Natural killer cell treated with Interleukin-12 subunit alpha and Interleukin-12 subunit beta and Interleukin-15 and Interleukin-18, amount 100 ng/mL, for 72 hours (primary cell): ENCODE data around the gene METTL6. TPM values are rescaled to one million over a fixed set of nuclear protein-coding genes. Genes with fewer than 3 reads are reported as not detected.
A peak's percentile ranks its signal among the peaks of the same experiment; 100 is the strongest.
"Not testable (repeated sequence)": the region's sequence is repeated elsewhere in the genome, so short reads cannot be mapped to it uniquely, and the experiment has no call there.

ENCODE experiments used
- ATAC-seq, 2 donors: fragments of 150-1000 bp; cut with Tn5 transposase in 1 of 2; sonication (Bioruptor Pico), chemical (Tn5 transposase) in 1 of 2; 2 replicates each; pipeline ENCODE4 v1.10.0; 2021
- DNase-seq: peaks from one replicate; pipeline ENCODE4 v3.0.0; 2022; ENCODE audit warnings: low spot score
- H3K27ac Mint-ChIP-seq, 2 donors: 1 replicate in 1 of 2; 2 replicates in 1 of 2; pipeline ENCODE4 v1.8.0; 2022; ENCODE audit warnings: mixed read lengths in 2 of 2, mild to moderate bottlenecking in 1 of 2, moderate library complexity in 1 of 2
- H3K27me3 Mint-ChIP-seq, 2 donors: 1 replicate in 1 of 2; 2 replicates in 1 of 2; pipeline ENCODE4 v1.8.0; 2022; ENCODE audit warnings: mixed read lengths in 2 of 2
- H3K36me3 Mint-ChIP-seq: one replicate; pipeline ENCODE4 v1.8.0; 2022; ENCODE audit warnings: mixed read lengths
- H3K4me1 Mint-ChIP-seq, 2 donors: 1 replicate in 1 of 2; 2 replicates in 1 of 2; pipeline ENCODE4 v1.8.0; 2022; ENCODE audit warnings: low read depth in 2 of 2, mixed read lengths in 2 of 2, mild to moderate bottlenecking in 1 of 2
- H3K4me3 Mint-ChIP-seq: one replicate; pipeline ENCODE4 v1.8.0; 2022; ENCODE audit warnings: mixed read lengths
- H3K9me3 Mint-ChIP-seq: 2 replicates; pipeline ENCODE4 v1.8.0; 2022; ENCODE audit warnings: mixed read lengths
- total RNA-seq, 2 donors: library from RNA; stranded (reverse); gene quantifications; one replicate each; pipeline ENCODE4 v1.2.3, GENCODE V29; 2022

The METTL6 gene
- total RNA-seq, 2 donors from 2014 or later = 17.6 to 22.8 TPM

DNA sequence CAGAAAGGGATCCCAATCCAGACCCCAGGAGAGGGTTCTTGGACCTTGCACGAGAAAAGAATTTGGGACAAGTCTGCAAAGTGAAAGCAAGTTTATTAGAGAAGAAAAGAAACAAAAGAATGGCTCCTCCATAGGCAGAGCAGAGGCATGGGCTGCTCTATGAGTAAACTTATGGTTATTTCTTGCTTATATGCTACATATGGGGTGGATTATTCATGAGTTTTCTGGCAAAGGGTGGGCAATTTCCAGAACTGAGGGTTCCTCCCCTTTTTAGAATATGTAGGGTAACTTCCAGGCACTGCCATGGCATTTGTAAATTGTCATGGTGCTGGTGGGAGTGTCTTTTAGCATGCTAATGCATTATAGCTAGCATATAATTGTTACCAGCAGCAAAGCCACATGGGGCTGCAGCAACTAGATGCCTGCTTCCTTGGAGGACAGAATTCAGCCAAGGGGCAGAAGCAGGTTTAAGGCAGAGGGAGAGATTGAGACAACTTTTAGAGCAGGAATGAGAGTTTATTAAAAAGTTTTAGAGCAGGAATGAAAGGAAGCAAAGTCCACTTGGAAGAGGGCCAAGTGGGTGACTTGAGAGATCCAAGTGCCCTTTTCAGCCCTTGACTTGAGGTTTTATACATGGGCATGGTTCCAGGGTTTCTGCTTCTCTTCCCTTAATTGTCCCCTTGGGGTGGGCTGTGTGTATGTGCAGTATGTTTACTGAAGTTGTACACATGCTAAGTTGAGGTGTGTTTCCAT, 41.3 kb downstream of the METTL6 start:
- H3K4me1 Mint-ChIP-seq = peaks cover 0 to 5% of the 10 kb centered on the region in 2 donors
- DNase-seq (no peak), ATAC-seq (no peak)
- no peak overlapping the region for H3K27ac Mint-ChIP-seq
- H3K4me3 Mint-ChIP-seq = no peak overlapping the region
- H3K36me3 Mint-ChIP-seq = no peaks in the 10 kb centered on the region
- no peaks in the 10 kb centered on the region for H3K9me3 Mint-ChIP-seq
- no peaks in the 10 kb centered on the region for H3K27me3 Mint-ChIP-seq

DNA sequence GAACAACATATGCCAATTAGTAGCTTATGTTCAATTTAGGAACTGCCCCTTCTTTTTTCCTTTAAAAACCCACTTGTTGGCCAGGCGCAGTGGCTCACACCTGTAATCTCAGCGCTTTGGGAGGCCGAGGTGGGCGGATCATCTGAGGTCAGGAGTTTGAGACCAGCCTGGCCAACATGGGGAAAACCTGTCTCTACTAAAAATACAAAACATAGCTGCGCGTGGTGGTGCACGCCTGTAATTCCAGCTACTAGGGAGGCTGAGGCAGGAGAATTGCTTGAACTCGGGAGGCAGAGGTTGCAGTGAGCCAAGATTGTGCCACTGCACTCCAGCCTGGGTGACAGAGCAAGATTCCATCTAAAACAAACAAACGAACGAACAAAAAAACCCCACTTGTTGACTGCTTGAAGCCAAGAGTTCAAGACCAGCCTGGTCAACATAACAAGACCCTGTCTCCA, 42.1 kb downstream of the METTL6 start:
- not testable (repeated sequence) for DNase-seq, H3K4me3 Mint-ChIP-seq, H3K36me3 Mint-ChIP-seq, ATAC-seq, H3K4me1 Mint-ChIP-seq, H3K27ac Mint-ChIP-seq, H3K27me3 Mint-ChIP-seq, H3K9me3 Mint-ChIP-seq

DNA sequence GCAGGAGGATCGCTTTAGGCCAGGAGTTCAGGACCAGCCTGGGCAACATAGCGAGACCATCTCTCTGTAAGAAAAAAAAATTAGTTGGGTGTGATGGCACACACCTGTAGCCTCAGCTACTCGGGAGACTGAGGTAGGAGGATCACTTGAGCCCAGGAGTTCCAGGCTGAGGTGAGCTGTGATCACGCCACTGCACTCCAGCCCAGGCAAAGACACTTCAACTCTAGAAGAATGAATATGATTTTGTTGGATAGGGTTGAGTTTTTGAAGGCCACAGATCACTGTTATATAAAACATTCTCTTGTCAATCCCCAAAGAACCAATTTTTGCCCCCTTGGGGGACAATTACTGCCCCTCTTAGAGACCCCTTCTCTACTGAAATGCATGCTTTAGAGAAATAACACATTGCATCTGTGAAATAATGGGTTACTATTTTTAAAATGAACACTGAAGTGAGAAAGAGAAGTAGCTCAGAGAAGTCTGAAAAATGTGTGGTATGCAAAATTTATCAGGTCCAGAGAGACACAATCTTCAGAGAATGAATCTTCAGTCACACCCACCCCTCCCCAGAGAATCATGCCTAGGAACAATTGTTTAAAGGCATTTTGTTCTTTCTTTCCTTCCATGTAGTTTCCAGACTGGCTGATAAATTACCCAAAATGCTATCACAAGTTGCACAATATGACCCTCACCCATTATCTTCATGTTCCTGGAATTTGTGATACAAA, 42.7 kb downstream of the METTL6 start:
- Mint-ChIP-seq H3K4me3 (no peak overlapping the region), H3K4me1 (peaks cover 0 to 5% of the 10 kb centered on the region in 2 donors), H3K27me3 (no peaks in the 10 kb centered on the region), H3K27ac (no peak overlapping the region), H3K36me3 (no peaks in the 10 kb centered on the region), H3K9me3 (no peaks in the 10 kb centered on the region)
- ATAC-seq (no peak), DNase-seq (no peak)

DNA sequence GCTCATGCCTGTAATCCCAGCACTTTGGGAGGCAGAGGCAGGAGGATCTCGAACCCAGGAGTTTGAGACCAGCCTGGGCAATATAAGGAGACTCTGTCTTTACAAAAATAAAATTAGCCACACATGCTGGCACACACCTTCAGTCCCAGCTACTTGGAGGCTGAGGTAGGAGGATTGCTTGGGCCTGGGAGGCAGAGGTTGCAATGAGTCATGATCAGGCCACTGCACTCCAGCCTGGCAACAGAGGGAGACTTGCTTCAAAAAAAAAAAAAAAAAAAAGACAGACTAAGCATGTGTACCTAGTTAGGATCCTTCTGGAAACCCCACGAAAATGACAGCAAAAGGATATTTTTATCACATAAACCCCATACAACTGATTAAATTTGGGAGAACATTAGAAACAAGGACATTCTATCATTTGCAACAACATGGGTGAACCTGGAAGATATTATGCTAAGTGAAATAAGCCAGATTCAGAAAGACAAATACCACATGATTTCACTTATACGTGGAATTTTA, 44.9 kb downstream of the METTL6 start:
- H3K9me3 Mint-ChIP-seq = no peaks in the 10 kb centered on the region
- no peaks in the 10 kb centered on the region for H3K36me3 Mint-ChIP-seq
- H3K4me3 Mint-ChIP-seq = no peak overlapping the region
- H3K27me3 Mint-ChIP-seq = no peaks in the 10 kb centered on the region
- no peak for ATAC-seq
- DNase-seq = no peak
- peak overlapping the region in 1 of 2 donors; percentile 36 for H3K27ac Mint-ChIP-seq
- peaks cover 10 to 12% of the 10 kb centered on the region in 2 donors for H3K4me1 Mint-ChIP-seq

DNA sequence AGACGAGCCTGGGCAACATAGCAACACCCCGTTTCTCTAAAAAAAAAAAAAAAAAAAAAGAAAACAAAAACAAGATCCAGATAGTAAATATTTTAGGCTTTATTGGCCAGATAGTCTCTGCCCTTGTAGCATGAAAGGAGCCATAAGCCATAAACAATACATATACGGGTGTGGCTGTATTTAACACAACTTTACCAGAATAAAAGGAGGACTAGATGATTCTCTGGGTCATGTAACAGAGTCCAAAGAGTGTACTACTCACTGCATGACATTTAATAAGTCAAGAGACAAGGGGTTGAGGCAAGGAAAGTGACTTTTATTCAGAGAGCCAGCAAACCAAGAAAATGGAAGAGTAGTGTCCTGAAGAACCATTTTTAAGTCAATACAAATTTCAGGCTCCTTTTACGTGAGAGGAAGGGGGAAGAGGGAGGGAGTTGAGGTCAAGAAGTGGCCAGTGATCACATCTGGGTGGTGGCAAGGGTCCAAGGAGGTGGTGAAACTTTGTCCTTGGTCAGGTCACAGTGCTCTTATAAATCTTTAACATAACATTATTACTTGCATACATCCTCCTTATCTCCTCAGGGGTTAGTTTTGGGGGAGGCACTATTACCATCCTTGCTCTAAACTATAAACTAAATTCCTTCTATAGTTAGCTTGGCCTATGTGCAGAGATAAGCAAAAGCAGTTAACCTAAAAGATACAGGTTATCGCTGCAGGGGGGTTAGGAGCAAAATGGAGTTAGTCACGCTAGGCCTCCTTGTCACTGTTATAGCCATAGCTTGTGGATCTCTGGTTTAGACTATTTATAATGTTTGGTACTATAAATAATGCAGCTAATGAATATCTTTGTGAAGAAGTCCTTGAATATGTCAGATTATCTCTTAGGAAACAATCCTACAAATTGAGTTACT, 46.1 kb downstream of the METTL6 start:
- DNase-seq (no peak), ATAC-seq (no peak)
- peaks cover 10 to 12% of the 10 kb centered on the region in 2 donors for H3K4me1 Mint-ChIP-seq
- no peaks in the 10 kb centered on the region for H3K9me3 Mint-ChIP-seq
- H3K27me3 Mint-ChIP-seq = no peaks in the 10 kb centered on the region
- no peak overlapping the region for H3K4me3 Mint-ChIP-seq
- peak overlapping the region in 1 of 2 donors; percentile 30 for H3K27ac Mint-ChIP-seq
- no peaks in the 10 kb centered on the region for H3K36me3 Mint-ChIP-seq

DNA sequence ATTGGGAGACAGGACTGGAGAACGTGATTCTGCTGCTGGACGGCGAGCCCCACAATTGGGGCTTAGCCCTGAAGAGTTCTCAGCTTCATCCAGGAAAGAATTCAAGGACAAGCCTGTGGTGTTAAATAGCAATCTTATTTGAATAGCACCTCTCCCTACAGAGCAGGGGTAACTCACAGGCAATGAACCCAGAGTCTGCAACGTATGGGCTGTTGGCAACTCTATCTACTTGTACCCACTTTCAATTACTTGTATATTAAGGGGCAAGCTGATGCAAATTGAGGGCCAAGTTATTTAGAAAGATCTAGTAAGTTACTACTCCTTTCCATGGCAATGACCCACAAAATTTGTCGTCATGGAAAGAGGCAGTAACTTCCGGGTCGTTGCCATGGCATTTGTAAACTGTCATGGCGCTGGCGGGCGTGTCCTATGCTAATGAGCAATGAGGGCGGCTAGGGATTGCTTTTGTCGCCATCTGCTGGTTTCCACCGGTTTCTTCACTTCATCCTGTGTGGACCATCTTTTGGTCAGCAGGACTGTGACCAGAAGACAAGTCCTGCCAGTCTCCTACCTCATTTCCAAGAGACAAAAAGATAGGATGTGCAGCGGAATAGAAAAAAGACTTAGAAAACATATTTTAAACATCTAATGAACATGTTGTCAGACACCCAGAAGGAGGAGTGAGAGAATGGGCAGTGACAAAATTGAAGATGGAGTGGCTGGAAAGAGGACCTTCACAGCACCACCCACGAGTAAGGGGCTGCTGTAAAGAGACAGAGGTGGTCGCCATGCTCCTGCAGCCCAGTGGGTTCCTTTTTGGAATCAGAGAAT, 49.2 kb downstream of the METTL6 start:
- H3K36me3 Mint-ChIP-seq = no peaks in the 10 kb centered on the region
- H3K27me3 Mint-ChIP-seq = no peaks in the 10 kb centered on the region
- peak overlapping the region; percentile 85 to 91 for H3K27ac Mint-ChIP-seq
- ATAC-seq (peak; percentile 98), DNase-seq (peak; percentile 93)
- no peaks in the 10 kb centered on the region for H3K9me3 Mint-ChIP-seq
- H3K4me1 Mint-ChIP-seq = peaks cover 10 to 13% of the 10 kb centered on the region in 2 donors
- H3K4me3 Mint-ChIP-seq = no peak overlapping the region

DNA sequence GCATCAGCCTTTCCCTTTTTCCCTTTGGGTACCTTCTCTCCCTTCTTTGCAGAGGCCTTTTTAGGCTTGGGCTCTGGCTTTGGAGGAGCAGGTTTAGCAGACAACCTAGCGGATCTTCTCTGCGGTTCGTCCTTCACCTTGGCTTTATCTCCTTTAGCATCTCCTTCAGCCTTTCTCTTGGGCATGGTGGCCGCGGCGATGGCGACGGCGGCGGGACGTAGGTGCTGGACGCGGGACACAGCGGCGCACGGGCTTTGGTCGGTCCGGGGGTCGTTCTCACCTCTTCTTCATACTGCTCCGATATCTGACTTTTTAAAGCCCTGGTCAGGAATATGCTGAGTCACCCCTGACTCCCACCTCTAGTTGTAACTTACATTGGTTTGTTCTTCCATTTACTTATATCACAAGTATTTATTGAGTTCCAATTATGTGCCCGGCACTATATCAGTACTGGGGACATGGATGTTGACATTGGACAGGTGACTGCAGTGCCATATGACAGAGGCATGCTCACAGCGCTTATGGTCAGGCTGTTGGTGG, 51.8 kb downstream of the METTL6 start:
- Mint-ChIP-seq H3K4me3 (no peak overlapping the region), H3K27ac (peak overlapping the region in 1 of 2 donors; percentile 82), H3K27me3 (no peaks in the 10 kb centered on the region), H3K4me1 (peaks cover 10 to 13% of the 10 kb centered on the region in 2 donors), H3K9me3 (no peaks in the 10 kb centered on the region), H3K36me3 (no peaks in the 10 kb centered on the region)
- ATAC-seq (no peak), DNase-seq (no peak)

DNA sequence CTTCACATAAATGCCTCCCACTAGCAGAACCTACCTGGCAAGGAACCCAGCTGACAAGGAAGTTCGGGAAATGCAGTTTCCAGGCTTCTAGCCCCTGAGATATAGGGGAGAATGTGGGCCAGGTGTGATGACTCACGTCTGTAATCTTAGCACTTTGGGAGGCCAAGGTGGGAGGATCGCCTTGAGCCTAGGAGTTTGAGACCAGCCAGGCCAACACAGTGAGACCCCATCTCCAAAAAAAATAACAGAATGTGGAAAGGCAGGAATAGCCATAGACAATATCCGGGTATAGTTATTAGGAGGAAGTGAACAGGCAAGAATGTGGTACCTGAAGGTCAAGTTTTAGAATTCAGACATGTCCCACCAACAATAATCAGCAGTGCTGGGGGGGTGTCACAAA, 54.4 kb downstream of the METTL6 start:
- H3K4me1 Mint-ChIP-seq = peaks cover 7 to 12% of the 10 kb centered on the region in 2 donors

DNA sequence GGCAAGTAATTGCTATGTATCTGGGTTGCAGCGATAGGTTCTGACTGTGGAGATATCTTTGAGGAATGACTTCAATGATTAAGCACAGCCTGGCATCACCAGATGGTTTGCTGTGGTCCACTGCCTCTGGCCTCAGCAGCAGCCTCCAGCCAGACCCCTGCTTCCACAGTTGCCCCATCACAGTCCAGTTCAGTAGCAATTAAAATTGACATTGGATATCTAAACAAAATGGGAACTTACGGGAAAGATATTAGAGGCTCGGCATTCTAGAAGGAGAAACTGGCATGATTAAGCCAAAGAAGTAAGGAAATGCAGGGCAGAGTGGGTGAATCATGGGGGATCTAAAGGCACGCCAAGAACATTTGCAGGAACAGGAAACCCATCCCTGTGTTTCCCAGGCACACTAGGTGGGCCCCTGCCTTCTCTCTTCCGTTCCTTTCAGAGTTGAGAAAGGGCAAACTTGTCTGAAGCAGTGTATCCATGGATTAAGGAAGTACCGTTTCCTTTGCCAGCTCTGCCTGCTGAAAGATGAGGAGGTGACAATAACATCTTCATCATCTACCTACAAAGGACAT, 58.7 kb downstream of the METTL6 start:
- DNase-seq (no peak), ATAC-seq (no peak)
- Mint-ChIP-seq H3K4me1 (peaks cover 16 to 19% of the 10 kb centered on the region in 2 donors), H3K9me3 (no peaks in the 10 kb centered on the region), H3K36me3 (no peaks in the 10 kb centered on the region), H3K27ac (peak overlapping the region in 1 of 2 donors; percentile 85), H3K27me3 (peaks cover 0 to 3% of the 10 kb centered on the region in 2 donors), H3K4me3 (no peak overlapping the region)

More for the DNA sequence above, 54.4 kb downstream of the METTL6 start:
- DNase-seq = no peak
- H3K4me3 Mint-ChIP-seq = no peak overlapping the region
- H3K27ac Mint-ChIP-seq = peak overlapping the region in 1 of 2 donors; percentile 35
- H3K9me3 Mint-ChIP-seq = no peaks in the 10 kb centered on the region
- ATAC-seq = no peak
- no peaks in the 10 kb centered on the region for H3K36me3 Mint-ChIP-seq
- H3K27me3 Mint-ChIP-seq = no peaks in the 10 kb centered on the region

DNA sequence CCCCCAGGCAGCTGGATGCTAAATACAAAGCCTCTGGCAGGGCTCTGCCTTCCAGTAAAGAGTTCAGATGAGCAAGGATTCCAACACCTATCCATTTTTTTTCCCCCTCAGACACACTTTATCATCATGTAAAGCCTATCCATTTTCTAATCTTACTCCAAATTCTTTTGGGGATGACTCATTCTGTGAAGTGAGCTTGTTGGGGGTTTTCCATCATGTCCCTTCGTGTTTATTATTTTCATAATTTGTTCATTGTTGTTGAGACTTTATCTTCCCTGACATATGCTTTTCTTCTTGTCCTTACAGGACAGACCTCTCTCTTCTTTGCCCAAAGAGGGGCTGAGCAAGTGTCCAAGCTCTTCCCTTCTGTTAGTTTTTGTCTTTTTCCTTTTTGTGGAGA, 60.3 kb downstream of the METTL6 start:
- H3K36me3 Mint-ChIP-seq = no peaks in the 10 kb centered on the region
- H3K9me3 Mint-ChIP-seq = no peaks in the 10 kb centered on the region
- DNase-seq = no peak
- peaks cover 24 to 26% of the 10 kb centered on the region in 2 donors for H3K4me1 Mint-ChIP-seq
- peak overlapping the region; percentile 8 for H3K4me3 Mint-ChIP-seq
- H3K27ac Mint-ChIP-seq = peak overlapping the region; percentile 23 to 85
- no peak for ATAC-seq
- peaks cover 0 to 3% of the 10 kb centered on the region in 2 donors for H3K27me3 Mint-ChIP-seq

DNA sequence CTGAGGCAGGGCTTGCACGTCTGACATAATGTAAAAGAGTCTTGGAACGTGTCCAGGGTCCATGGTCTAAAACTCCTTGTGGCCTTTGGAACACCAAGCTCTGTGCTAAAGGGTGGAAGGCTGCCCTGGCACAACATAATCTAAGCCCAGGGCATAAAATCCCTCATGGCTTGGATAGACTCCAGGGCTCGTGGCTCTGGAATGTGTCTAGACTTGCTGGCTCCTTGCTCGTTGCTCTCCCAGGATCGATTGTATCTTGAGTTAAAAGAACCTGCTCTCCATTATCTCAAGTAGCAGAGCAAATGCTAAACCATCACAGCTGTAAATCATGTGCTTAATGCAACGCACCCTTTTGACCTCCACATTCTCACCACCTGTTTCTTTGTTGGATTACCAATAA, 63.3 kb downstream of the METTL6 start:
- H3K36me3 Mint-ChIP-seq, H3K9me3 Mint-ChIP-seq, DNase-seq, H3K4me3 Mint-ChIP-seq, H3K27ac Mint-ChIP-seq, ATAC-seq, H3K27me3 Mint-ChIP-seq: not testable (repeated sequence)
- peaks cover 41 to 42% of the 10 kb centered on the region in 2 donors for H3K4me1 Mint-ChIP-seq

DNA sequence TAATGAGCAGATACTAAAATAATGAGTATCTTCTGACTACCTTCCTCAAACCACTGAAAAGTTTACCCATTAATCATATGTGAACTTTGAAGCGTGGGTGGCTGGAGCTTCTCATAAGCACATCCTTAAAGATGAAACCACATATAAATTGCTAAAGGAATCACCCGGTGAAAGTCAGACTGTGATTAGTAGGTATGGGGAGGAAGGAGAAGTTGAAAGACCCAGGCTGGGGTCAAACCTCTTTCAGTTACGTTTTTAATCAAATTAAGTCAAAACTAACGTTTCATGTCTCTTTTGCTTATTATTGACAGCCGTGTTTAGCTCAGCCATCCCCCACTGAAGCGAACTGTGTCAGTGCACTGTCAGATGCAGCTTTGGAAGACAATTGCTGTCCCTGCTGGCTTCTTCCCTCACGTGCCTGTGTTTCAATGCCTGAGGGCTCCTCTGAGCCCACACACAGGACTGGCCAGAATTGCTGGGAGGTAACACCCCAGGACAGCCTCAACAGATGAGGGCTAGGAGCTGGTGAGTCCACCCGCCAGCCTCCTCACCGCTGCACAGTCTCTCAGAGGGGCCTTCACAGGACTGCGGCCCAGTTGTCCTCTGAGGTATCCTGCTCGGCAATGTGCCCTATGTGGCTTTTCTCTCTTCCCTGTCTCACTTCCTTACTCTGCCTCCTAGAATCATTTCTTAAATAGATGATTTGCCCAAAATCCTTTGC, 65.7 kb downstream of the METTL6 start:
- Mint-ChIP-seq H3K4me3 (peak overlapping the region; percentile 81), H3K27me3 (no peaks in the 10 kb centered on the region), H3K4me1 (peaks cover 28 to 30% of the 10 kb centered on the region in 2 donors), H3K9me3 (no peaks in the 10 kb centered on the region), H3K36me3 (no peaks in the 10 kb centered on the region), H3K27ac (peak overlapping the region; percentile 84 to 90)
- DNase-seq = no peak
- peak; percentile 86 to 87 for ATAC-seq
